H1 (cell line): ENCODE measurements around the gene DLL1. TPM values are rescaled to one million over a fixed set of nuclear protein-coding genes. Genes with fewer than 3 reads are reported as not detected.

Experiments
- CTCF ChIA-PET: fragments of 300-600 bp; sonication (Branson Sonifier 250); formaldehyde crosslinking; loops from one replicate; lab custom pipeline; 2021; ENCODE audit not compliant: partially characterized antibody; lab: Charles Lee
- POLR2A ChIA-PET: fragments of 300-600 bp; sonication (Branson Sonifier 250); formaldehyde crosslinking; loops from one replicate; lab custom pipeline; 2021; ENCODE audit warnings: inconsistent platforms; ENCODE audit not compliant: partially characterized antibody; lab: Charles Lee
- DNase-seq, 2 experiments: peaks; one replicate each; pipeline versions ENCODE4 v3.0.0 to v3.0.0-alpha.2; 2010 to 2022; ENCODE audit warnings: low spot score in 2 of 2, low read depth in 1 of 2, mixed read lengths in 1 of 2
- FAIRE-seq: peaks from 2 replicates; lab custom pipeline; 2011; peaks lifted over from hg19 to GRCh38; lab: Jason Lieb, UNC
- H2AFZ ChIP-seq: 2 replicates; pipeline ENCODE4 v1.8.1; 2012; ENCODE audit warnings: low read length, inconsistent platforms
- H2AK5ac ChIP-seq: 2 replicates; pipeline ENCODE4 v1.6.1; 2013; ENCODE audit warnings: low read depth, low read length
- H2BK120ac ChIP-seq: replicated peaks from 2 replicates; pipeline ENCODE3; 2013; ENCODE audit warnings: low read depth, low read length, inconsistent platforms
- H2BK12ac ChIP-seq: 2 replicates; pipeline ENCODE4 v1.6.1; 2013; ENCODE audit warnings: low read depth, low read length
- H2BK15ac ChIP-seq: 2 replicates; pipeline ENCODE4 v1.6.1; 2013; ENCODE audit warnings: low read length
- H2BK20ac ChIP-seq: 2 replicates; pipeline ENCODE4 v1.6.1; 2013; ENCODE audit warnings: low read length
- H2BK5ac ChIP-seq: 2 replicates; pipeline ENCODE4 v1.6.1; 2013; ENCODE audit warnings: low read depth, low read length
- H3K14ac ChIP-seq: 2 replicates; pipeline ENCODE4 v1.6.1; 2013; ENCODE audit warnings: inconsistent platforms; ENCODE audit not compliant: insufficient read length
- H3K18ac ChIP-seq: 2 replicates; pipeline ENCODE4 v1.6.1; 2013; ENCODE audit warnings: low read length; ENCODE audit errors: extremely low read depth
- H3K23ac ChIP-seq: 2 replicates; pipeline ENCODE4 v1.6.1; 2013; ENCODE audit warnings: inconsistent platforms; ENCODE audit not compliant: insufficient read length
- H3K23me2 ChIP-seq: 2 replicates; pipeline ENCODE4 v1.6.1; 2013; ENCODE audit warnings: low read depth, low read length
- H3K27ac ChIP-seq: 2 replicates; pipeline ENCODE4 v1.6.1; 2011; ENCODE audit warnings: low read depth, low read length, inconsistent platforms
- H3K27me3 ChIP-seq, 4 experiments: replicated peaks in 1 of 4; 1 replicate in 1 of 4; 2 replicates in 3 of 4; pipeline versions ENCODE4 v1.6.1 to v1.8.1; 2011 to 2013; ENCODE audit warnings: low read length in 3 of 4, mild to moderate bottlenecking in 3 of 4, inconsistent platforms in 2 of 4, mixed read lengths in 2 of 4, moderate library complexity in 1 of 4; ENCODE audit not compliant: control insufficient read depth in 3 of 4, insufficient read depth in 3 of 4; ENCODE audit errors: extremely low read depth in 1 of 4
- H3K36me3 ChIP-seq, 4 experiments: 2 replicates each; pipeline versions ENCODE4 v1.6.1 to v1.8.1; 2011 to 2013; ENCODE audit warnings: mild to moderate bottlenecking in 4 of 4, low read length in 3 of 4, moderate library complexity in 2 of 4, control low read depth in 1 of 4, inconsistent platforms in 1 of 4; ENCODE audit not compliant: insufficient read depth in 4 of 4, control insufficient read depth in 2 of 4
- H3K4ac ChIP-seq: replicated peaks from 2 replicates; pipeline ENCODE3; 2013; ENCODE audit warnings: low read length, low read depth, mixed read lengths, inconsistent platforms; ENCODE audit not compliant: insufficient read length
- H3K4me1 ChIP-seq, 4 experiments: replicated peaks in 1 of 4; 1 replicate in 1 of 4; 2 replicates in 3 of 4; pipeline versions ENCODE4 v1.6.1 to v1.8.1; 2011 to 2013; ENCODE audit warnings: low read length in 3 of 4, inconsistent platforms in 2 of 4, mixed read lengths in 1 of 4; ENCODE audit not compliant: insufficient read depth in 4 of 4, control insufficient read depth in 3 of 4
- H3K4me2 ChIP-seq, 2 experiments: 2 replicates each; pipeline versions ENCODE4 v1.6.1 to v1.8.1; 2011 to 2013; ENCODE audit warnings: low read depth in 2 of 2, low read length in 2 of 2, control low read depth in 1 of 2, inconsistent platforms in 1 of 2, mild to moderate bottlenecking in 1 of 2; ENCODE audit not compliant: insufficient read depth in 1 of 2
- H3K4me3 ChIP-seq, 4 experiments: fragments of 200-600, 300-600 bp in 1 of 4; sonication (generic), shearing (Covaris generic), sonication (Bioruptor Twin) in 1 of 4; 2 replicates each; pipeline versions ENCODE4 v1.5.1 to v1.8.1; 2011 to 2016; ENCODE audit warnings: low read length in 4 of 4, low read depth in 3 of 4, control low read depth in 2 of 4, inconsistent platforms in 2 of 4, mild to moderate bottlenecking in 2 of 4, mixed read lengths in 1 of 4, moderate library complexity in 1 of 4; ENCODE audit not compliant: insufficient read depth in 2 of 4; ENCODE audit errors: extremely low read depth in 1 of 4
- H3K56ac ChIP-seq: replicated peaks from 2 replicates; pipeline ENCODE3; 2013; ENCODE audit warnings: low read depth, mild to moderate bottlenecking, mixed read lengths, low read length, inconsistent platforms; ENCODE audit not compliant: insufficient read length
- H3K79me1 ChIP-seq: 2 replicates; pipeline ENCODE4 v1.6.1; 2013; ENCODE audit warnings: low read depth, low read length, control low read depth
- H3K79me2 ChIP-seq, 2 experiments: 2 replicates each; pipeline versions ENCODE4 v1.6.1 to v1.8.1; 2012 to 2013; ENCODE audit warnings: low read length in 2 of 2, mild to moderate bottlenecking in 2 of 2, inconsistent platforms in 1 of 2; ENCODE audit not compliant: insufficient read depth in 2 of 2, control insufficient read depth in 1 of 2
- H3K9ac ChIP-seq, 4 experiments: replicated peaks in 1 of 4; 1 replicate in 1 of 4; 2 replicates in 3 of 4; pipeline versions ENCODE4 v1.6.1 to v1.8.1; 2011 to 2013; ENCODE audit warnings: low read depth in 3 of 4, low read length in 3 of 4, control low read depth in 2 of 4, mild to moderate bottlenecking in 2 of 4, moderate library complexity in 2 of 4, inconsistent platforms in 1 of 4; ENCODE audit errors: extremely low read depth in 1 of 4
- H3K9me3 ChIP-seq, 2 experiments: 2 replicates each; pipeline versions ENCODE4 v1.6.1 to v1.8.1; 2012 to 2013; ENCODE audit warnings: mild to moderate bottlenecking in 2 of 2, moderate library complexity in 2 of 2, control low read depth in 1 of 2, inconsistent platforms in 1 of 2, low read depth in 1 of 2, low read length in 1 of 2, mixed read lengths in 1 of 2; ENCODE audit not compliant: insufficient read depth in 2 of 2
- H4K20me1 ChIP-seq, 2 experiments: replicated peaks in 1 of 2; 2 replicates each; pipeline versions ENCODE3 to v1.8.1; 2011 to 2013; ENCODE audit warnings: inconsistent platforms in 2 of 2, low read length in 2 of 2, mild to moderate bottlenecking in 1 of 2; ENCODE audit not compliant: insufficient read depth in 2 of 2, control insufficient read depth in 1 of 2
- H4K5ac ChIP-seq: 2 replicates; pipeline ENCODE4 v1.6.1; 2013; ENCODE audit warnings: low read length, low read depth, mixed read lengths, inconsistent platforms; ENCODE audit not compliant: insufficient read length
- H4K8ac ChIP-seq: 2 replicates; pipeline ENCODE4 v1.8.0; 2013; ENCODE audit warnings: mild to moderate bottlenecking, moderate library complexity, low read length, inconsistent platforms; ENCODE audit not compliant: insufficient read depth; ENCODE audit errors: extremely low read depth
- H4K91ac ChIP-seq: replicated peaks from 2 replicates; pipeline ENCODE3; 2013; ENCODE audit warnings: low read length, mixed read lengths, inconsistent platforms; ENCODE audit not compliant: insufficient read length
- CTBP2 ChIP-seq: IDR thresholded peaks from 2 replicates; pipeline ENCODE4 v1.7.0; 2011; ENCODE audit warnings: borderline replicate concordance, mild to moderate bottlenecking, moderate library complexity, mixed read lengths, low read length; ENCODE audit not compliant: insufficient read depth, insufficient read length
- FOSL1 ChIP-seq: IDR thresholded peaks from 2 replicates; pipeline ENCODE4 v1.6.1; 2011; ENCODE audit warnings: mild to moderate bottlenecking, low read depth, low read length, moderate library complexity; ENCODE audit not compliant: insufficient read depth
- JUND ChIP-seq: IDR thresholded peaks from 2 replicates; pipeline ENCODE4 v1.6.1; 2011; ENCODE audit warnings: mild to moderate bottlenecking, improper control_type of control experiment, low read length
- KDM4A ChIP-seq: IDR thresholded peaks from one replicate; pipeline ENCODE4 v1.7.1; 2012; ENCODE audit warnings: low read depth, mild to moderate bottlenecking, moderate library complexity, low read length, inconsistent platforms; ENCODE audit not compliant: severe bottlenecking
- KDM5A ChIP-seq: fragments of 200-600 bp; IDR thresholded peaks from 2 replicates; pipeline ENCODE4 v1.7.1; 2012; ENCODE audit warnings: mild to moderate bottlenecking, low read length, inconsistent platforms, mixed read lengths
- MAFK ChIP-seq: IDR thresholded peaks from 2 replicates; pipeline ENCODE4 v1.6.1; 2012; ENCODE audit warnings: low read depth, mild to moderate bottlenecking, improper control_type of control experiment, low read length
- NANOG ChIP-seq: IDR thresholded peaks from 2 replicates; pipeline ENCODE4 v1.6.1; 2011; ENCODE audit warnings: low read length, low read depth, mild to moderate bottlenecking, inconsistent platforms; ENCODE audit not compliant: insufficient read depth, poor library complexity, severe bottlenecking
- POLR2A ChIP-seq, 2 experiments: IDR thresholded peaks; 1 replicate in 1 of 2; 2 replicates in 1 of 2; pipeline ENCODE4 v1.6.1; 2011; ENCODE audit warnings: low read depth in 2 of 2, low read length in 2 of 2, mild to moderate bottlenecking in 2 of 2; ENCODE audit errors: control extremely low read depth in 1 of 2
- SIX5 ChIP-seq: IDR thresholded peaks from 2 replicates; pipeline ENCODE4 v1.6.1; 2011; ENCODE audit warnings: mild to moderate bottlenecking, low read depth, low read length
- SP1 ChIP-seq: IDR thresholded peaks from 2 replicates; pipeline ENCODE4 v1.6.1; 2011; ENCODE audit warnings: low read depth, low read length
- SP4 ChIP-seq: IDR thresholded peaks from 2 replicates; pipeline ENCODE4 v1.6.1; 2012; ENCODE audit warnings: low read length, inconsistent platforms
- TAF1 ChIP-seq: IDR thresholded peaks from 2 replicates; pipeline ENCODE4 v1.6.1; 2011; ENCODE audit warnings: mild to moderate bottlenecking, low read depth, low read length
- WGBS, 2 experiments: shearing (Covaris generic) in 1 of 2; methylation state at CpG; one replicate each; pipeline versions ENCODE4 v1.1.6 to v1.1.7; 2013 to 2015; ENCODE audit warnings: low lambda C conversion rate in 2 of 2, mixed read lengths in 2 of 2, inconsistent platforms in 1 of 2, low coverage in 1 of 2, missing lambda C conversion rate in 1 of 2; ENCODE audit not compliant: insufficient replicate concordance in 2 of 2, insufficient coverage in 1 of 2, insufficient read length in 1 of 2; ENCODE audit errors: extremely low coverage in 1 of 2, missing lambda C conversion rate in 1 of 2; 5-methylcytosine and 5-hydroxymethylcytosine counted together
- polyA plus RNA-seq, 7 experiments: library from polyadenylated mRNA; depleted of rRNA in 3 of 7; stranded (reverse) in 5 of 7; unstranded in 2 of 7; fragments of >200 nt in 5 of 7; fragments of 200-250 nt in 2 of 7; gene quantifications; 1 replicate in 5 of 7; 2 replicates in 1 of 7; 4 replicates in 1 of 7; pipeline versions ENCODE4 v1.2.1 to v1.2.3, GENCODE V29; 2011 to 2013; ENCODE audit warnings: missing spikeins in 2 of 7, mixed read lengths in 2 of 7
- total RNA-seq: library from RNA; stranded (reverse); fragmentation: NEBNext Ultra II Directional; extraction: Animal tissue kit (Norgen Biotek cat#: 25700); gene quantifications from 2 replicates; pipeline ENCODE4 v1.2.1, GENCODE V29; 2021
- TF ChIP-seq, protein P1 (sequence below): IDR thresholded peaks from 2 replicates; pipeline ENCODE4 v1.6.1; 2012; ENCODE audit warnings: low read length, inconsistent platforms

The DLL1 gene
- total and polyA plus RNA-seq, 2 of the 8 experiments (the other 6 are each of a cell fraction or from before 2014, with no cell fraction given), result 1.7 to 3.8 TPM

DNA sequence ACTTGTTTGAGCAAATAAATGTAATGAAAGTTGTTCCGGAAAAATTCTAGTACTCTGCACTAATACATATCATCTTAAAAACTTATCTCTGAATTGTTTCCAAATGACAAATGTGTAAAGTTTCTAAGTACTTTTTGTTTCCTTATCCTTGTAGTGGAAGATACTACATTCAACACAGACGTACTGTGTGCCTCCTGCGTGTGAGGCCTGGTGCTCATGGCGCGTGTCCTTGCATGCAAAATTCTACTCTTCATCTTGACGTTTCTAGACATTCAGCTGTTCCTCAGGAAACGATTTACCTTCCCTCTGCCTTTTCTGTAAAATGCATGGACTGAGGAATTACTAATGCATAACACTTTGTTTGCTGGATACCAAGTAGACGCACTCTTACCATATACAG is 11.5 kb downstream of the DLL1 start:
- Histone ChIP-seq H4K5ac (no peak overlapping the region), H2AFZ (no peak overlapping the region), H3K56ac (no peak overlapping the region), H3K4me3 (no peak overlapping the region), H3K23ac (no peak overlapping the region), H4K91ac (no peak overlapping the region), H2BK12ac (no peak overlapping the region; the same call in 1 of the 2 replicates), H4K8ac (no peak overlapping the region), H3K18ac (no peak overlapping the region), H3K36me3 (peaks cover 0 to 12% (median 5%) of the 10 kb centered on the region in 4 experiments; a peak in 2 of 8 replicates), H2BK20ac (no peak overlapping the region), H2BK15ac (no peak overlapping the region), H2BK5ac (no peak overlapping the region), H3K9me3 (no peaks in the 10 kb centered on the region), H2AK5ac (no peak overlapping the region), H3K14ac (no peak overlapping the region), H3K4me2 (no peak overlapping the region), H4K20me1 (no peaks in the 10 kb centered on the region), H3K4me1 (peaks cover 0 to 3% (median 0%) of the 10 kb centered on the region in 4 experiments; a peak in 2 of 7 replicates), H3K23me2 (no peaks in the 10 kb centered on the region), H3K4ac (no peak overlapping the region), H3K27ac (no peak overlapping the region), H2BK120ac (no peak overlapping the region), H3K79me1 (no peaks in the 10 kb centered on the region), H3K79me2 (no peaks in the 10 kb centered on the region), H3K9ac (no peak overlapping the region), H3K27me3 (peaks cover 0 to 4% (median 0%) of the 10 kb centered on the region in 4 experiments; a peak in 3 of 7 replicates)
- no peak for DNase-seq
- WGBS, 2 experiments, result 89% methylated on average over 8 of the region's 8 CpGs; no CpG with 5 or more reads in 1 of the 2 experiments
- ChIA-PET CTCF (interaction anchor here (0.8 to 1.1 kb wide), 4 partner anchors 14 to 250 kb away, joined by 3 read pairs; partner anchors contain the start of gene FAM120B), POLR2A (interaction anchor here (2.9 kb wide), 1 partner anchor 11 kb away, joined by 17 read pairs; the partner anchor contains the start of gene DLL1)
- no peak for FAIRE-seq
- no peak for TF ChIP-seq CTBP2
- no peak for TF ChIP-seq MAFK
- TF ChIP-seq, protein P1, sequence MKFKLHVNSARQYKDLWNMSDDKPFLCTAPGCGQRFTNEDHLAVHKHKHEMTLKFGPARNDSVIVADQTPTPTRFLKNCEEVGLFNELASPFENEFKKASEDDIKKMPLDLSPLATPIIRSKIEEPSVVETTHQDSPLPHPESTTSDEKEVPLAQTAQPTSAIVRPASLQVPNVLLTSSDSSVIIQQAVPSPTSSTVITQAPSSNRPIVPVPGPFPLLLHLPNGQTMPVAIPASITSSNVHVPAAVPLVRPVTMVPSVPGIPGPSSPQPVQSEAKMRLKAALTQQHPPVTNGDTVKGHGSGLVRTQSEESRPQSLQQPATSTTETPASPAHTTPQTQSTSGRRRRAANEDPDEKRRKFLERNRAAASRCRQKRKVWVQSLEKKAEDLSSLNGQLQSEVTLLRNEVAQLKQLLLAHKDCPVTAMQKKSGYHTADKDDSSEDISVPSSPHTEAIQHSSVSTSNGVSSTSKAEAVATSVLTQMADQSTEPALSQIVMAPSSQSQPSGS, result no peak
- TF ChIP-seq TAF1, result no peak
- TF ChIP-seq SP1, result no peak
- no peak for TF ChIP-seq KDM4A
- TF ChIP-seq SP4, result no peak
- TF ChIP-seq NANOG, result no peak
- TF ChIP-seq JUND, result no peak
- TF ChIP-seq SIX5, result no peak
- no peak for TF ChIP-seq POLR2A (IDR thresholded peaks at IDR 0.05; ENCODE audit: control extremely low read depth in 1 of 2, low read depth in 2 of 2, low read length in 2 of 2)
- TF ChIP-seq FOSL1, result no peak
- no peak for TF ChIP-seq KDM5A
